CD14-positive monocyte (primary cell): ENCODE measurements around the gene IL10RB. TPM values are rescaled to one million over a fixed set of nuclear protein-coding genes. Genes with fewer than 3 reads are reported as not detected.
A peak's percentile ranks its signal among the peaks of the same experiment; 100 is the strongest.

Source experiments
- DNase-seq, 3 donors: peaks; one replicate each; pipeline ENCODE4 v3.0.0-alpha.2; 2011 to 2022
- H2AFZ ChIP-seq: 2 replicates; pipeline ENCODE4 v1.6.0; 2012; ENCODE audit warnings: mild to moderate bottlenecking, low read depth, low read length, inconsistent platforms; ENCODE audit not compliant: insufficient read depth, poor library complexity, severe bottlenecking
- H3K27ac ChIP-seq, 2 donors: 1 replicate in 1 of 2; 2 replicates in 1 of 2; pipeline ENCODE4 v1.5.1; 2012 to 2013; ENCODE audit warnings: low read length in 2 of 2, control low read depth in 1 of 2, inconsistent platforms in 1 of 2, low read depth in 1 of 2, mild to moderate bottlenecking in 1 of 2
- H3K27me3 ChIP-seq, 2 donors: one replicate each; pipeline versions ENCODE4 v1.6.0 to v1.6.1; 2011 to 2013; ENCODE audit warnings: low read length in 2 of 2; ENCODE audit not compliant: control insufficient read depth in 2 of 2, insufficient read depth in 2 of 2
- H3K36me3 ChIP-seq, 2 donors: replicated peaks in 1 of 2; 1 replicate in 1 of 2; 2 replicates in 1 of 2; pipeline versions ENCODE4 v1.5.1 to v1.6.1; 2012 to 2013; ENCODE audit warnings: low read length in 2 of 2, control low read depth in 1 of 2, inconsistent platforms in 1 of 2, mild to moderate bottlenecking in 1 of 2; ENCODE audit not compliant: insufficient read depth in 2 of 2, control insufficient read depth in 1 of 2
- H3K4me1 ChIP-seq, 2 donors: 1 replicate in 1 of 2; 2 replicates in 1 of 2; pipeline versions ENCODE4 v1.5.1 to v1.6.1; 2012 to 2013; ENCODE audit warnings: low read length in 2 of 2, control low read depth in 1 of 2, inconsistent platforms in 1 of 2, mild to moderate bottlenecking in 1 of 2, moderate library complexity in 1 of 2; ENCODE audit not compliant: insufficient read depth in 2 of 2, control insufficient read depth in 1 of 2
- H3K4me2 ChIP-seq: replicated peaks from 2 replicates; pipeline ENCODE3; 2012; ENCODE audit warnings: low read length, moderate library complexity, mild to moderate bottlenecking; ENCODE audit not compliant: poor library complexity, severe bottlenecking; ENCODE audit errors: extremely low read depth
- H3K4me3 ChIP-seq, 3 experiments: fragments of 200-600 bp in 1 of 3; sonication (generic) in 1 of 3; replicated peaks in 1 of 3; 1 replicate in 2 of 3; 2 replicates in 1 of 3; pipeline ENCODE4 v1.5.1; 2011 to 2013; ENCODE audit warnings: low read length in 3 of 3, mild to moderate bottlenecking in 3 of 3, control low read depth in 2 of 3, low read depth in 2 of 3, inconsistent platforms in 1 of 3, moderate library complexity in 1 of 3
- H3K79me2 ChIP-seq: 2 replicates; pipeline ENCODE4 v1.6.0; 2012; ENCODE audit warnings: mild to moderate bottlenecking, control low read depth, inconsistent platforms, low read length, moderate library complexity; ENCODE audit not compliant: insufficient read depth
- H3K9ac ChIP-seq: 2 replicates; pipeline ENCODE4 v1.6.0; 2017; ENCODE audit warnings: low read length, mild to moderate bottlenecking; ENCODE audit not compliant: insufficient read depth, poor library complexity, severe bottlenecking
- H3K9me3 ChIP-seq, 2 donors: replicated peaks in 1 of 2; 1 replicate in 1 of 2; 2 replicates in 1 of 2; pipeline versions ENCODE4 v1.5.1 to v1.6.1; 2012 to 2013; ENCODE audit warnings: low read length in 2 of 2, control low read depth in 1 of 2; ENCODE audit not compliant: control insufficient read depth in 1 of 2, insufficient read depth in 1 of 2
- H4K20me1 ChIP-seq: 2 replicates; pipeline ENCODE4 v1.6.0; 2012; ENCODE audit warnings: mild to moderate bottlenecking, low read length, control low read depth, moderate library complexity; ENCODE audit not compliant: insufficient read depth
- H3K27ac Mint-ChIP-seq, 7 donors: one replicate each; pipeline ENCODE4 v1.8.0; 2020; ENCODE audit warnings: mild to moderate bottlenecking in 7 of 7, mixed read lengths in 7 of 7, moderate library complexity in 6 of 7, inconsistent platforms in 2 of 7
- H3K27me3 Mint-ChIP-seq, 3 donors: one replicate each; pipeline ENCODE4 v1.8.0; 2021 to 2022; ENCODE audit warnings: low read depth in 3 of 3, mild to moderate bottlenecking in 3 of 3, mixed read lengths in 3 of 3, moderate library complexity in 3 of 3, inconsistent platforms in 1 of 3
- H3K36me3 Mint-ChIP-seq, 2 donors: one replicate each; pipeline ENCODE4 v1.8.0; 2020; ENCODE audit warnings: mixed read lengths in 2 of 2, inconsistent platforms in 1 of 2, mild to moderate bottlenecking in 1 of 2
- H3K4me1 Mint-ChIP-seq: one replicate; pipeline ENCODE4 v1.8.0; 2020; ENCODE audit warnings: mild to moderate bottlenecking, mixed read lengths
- H3K4me3 Mint-ChIP-seq, 2 donors: one replicate each; pipeline ENCODE4 v1.8.0; 2020; ENCODE audit warnings: mild to moderate bottlenecking in 2 of 2, mixed read lengths in 2 of 2, moderate library complexity in 1 of 2
- H3K9me3 Mint-ChIP-seq, 7 donors: one replicate each; pipeline ENCODE4 v1.8.0; 2020 to 2022; ENCODE audit warnings: mixed read lengths in 7 of 7, mild to moderate bottlenecking in 6 of 7, moderate library complexity in 6 of 7, inconsistent platforms in 2 of 7
- CTCF ChIP-seq: fragments of 200-600 bp; IDR thresholded peaks from one replicate; pipeline ENCODE4 v1.8.0; 2022; ENCODE audit warnings: antibody characterized with exemption, mild to moderate bottlenecking
- WGBS: methylation state at CpG from one replicate; pipeline ENCODE4 v1.1.5; 2013; ENCODE audit warnings: missing lambda C conversion rate; ENCODE audit not compliant: insufficient coverage; 5-methylcytosine and 5-hydroxymethylcytosine counted together
- intact Hi-C, 2 donors: fragments of 100-400 bp; cut with micrococcal nuclease; formaldehyde crosslinking; loops; one replicate each; pipeline versions ENCODE4 v1.15.0 to v1.15.1; 2023
- polyA plus RNA-seq, 3 donors: library from polyadenylated mRNA; depleted of rRNA in 1 of 3; unstranded in 2 of 3; stranded (reverse) in 1 of 3; fragments of 300-500 nt in 2 of 3; fragments of >200 nt in 1 of 3; fragmentation: Illumina TruSeq in 2 of 3; gene quantifications; 1 replicate in 2 of 3; 2 replicates in 1 of 3; pipeline ENCODE4 v1.2.3, GENCODE V29; 2012 to 2021

Gene IL10RB
- polyA plus RNA-seq, 3 donors = 79.0 to 225 (median 212) TPM

- Mint-ChIP-seq H3K27me3 (no peaks in the 10 kb centered on the region), H3K36me3 (peaks cover 93 to 95% of the 10 kb centered on the region in 2 donors), H3K27ac (peak overlapping the region in 3 of 7 donors; percentile 10 to 54 (median 20)), H3K4me3 (no peak overlapping the region), H3K4me1 (peaks cover 20% of the 10 kb centered on the region), H3K9me3 (peaks cover 0 to 12% (median 4%) of the 10 kb centered on the region in 7 donors)
- TF ChIP-seq CTCF = no peak
- Histone ChIP-seq H3K9me3 (peaks cover 0 to 7% of the 10 kb centered on the region in 2 donors), H4K20me1 (peaks cover 48% of the 10 kb centered on the region), H3K27ac (peak overlapping the region in 1 of 2 donors; percentile 30), H3K36me3 (peaks cover 85 to 93% of the 10 kb centered on the region in 2 donors), H3K4me1 (peaks cover 5 to 8% of the 10 kb centered on the region in 2 donors), H2AFZ (no peak overlapping the region), H3K9ac (no peak overlapping the region), H3K4me2 (no peak overlapping the region), H3K79me2 (peaks cover 50% of the 10 kb centered on the region), H3K27me3 (no peaks in the 10 kb centered on the region), H3K4me3 (no peak overlapping the region)
- WGBS = 100% methylated on average over 4 of the region's 5 CpGs
- intact Hi-C loops = no loop called here
- DNase-seq = no peak
Observed at GRCh38 chr21:33254766-33255165, 11.4 kb upstream of the IL10RB start.

GRCh38 chr21:33255404-33255803, 10.8 kb upstream of the IL10RB start:
- H3K4me2 ChIP-seq = no peak overlapping the region
- DNase-seq = no peak
- H3K36me3 Mint-ChIP-seq = peaks cover 88 to 92% of the 10 kb centered on the region in 2 donors
- no peaks in the 10 kb centered on the region for H3K27me3 Mint-ChIP-seq
- no peak overlapping the region for H3K9ac ChIP-seq
- H2AFZ ChIP-seq = no peak overlapping the region
- no peaks in the 10 kb centered on the region for H3K27me3 ChIP-seq
- H3K4me3 Mint-ChIP-seq = no peak overlapping the region
- peaks cover 79 to 86% of the 10 kb centered on the region in 2 donors for H3K36me3 ChIP-seq
- peaks cover 11 to 13% of the 10 kb centered on the region in 2 donors for H3K4me1 ChIP-seq
- H3K9me3 ChIP-seq = peaks cover 0 to 7% of the 10 kb centered on the region in 2 donors
- peaks cover 0 to 12% (median 4%) of the 10 kb centered on the region in 7 donors for H3K9me3 Mint-ChIP-seq
- WGBS = no CpG with 5 or more reads among the region's 1 CpG
- peak overlapping the region in 1 of 2 donors; percentile 30 for H3K27ac ChIP-seq
- H3K4me3 ChIP-seq = no peak overlapping the region
- H4K20me1 ChIP-seq = peaks cover 46% of the 10 kb centered on the region
- H3K4me1 Mint-ChIP-seq = peaks cover 26% of the 10 kb centered on the region
- intact Hi-C loops = no loop called here
- peaks cover 50% of the 10 kb centered on the region for H3K79me2 ChIP-seq
- no peak for TF ChIP-seq CTCF
- H3K27ac Mint-ChIP-seq = peak overlapping the region in 3 of 7 donors; percentile 20 to 42 (median 37)
